DND-41 (cell line): ENCODE data around the gene TSPAN19.

Source experiments
- ATAC-seq: fragments of 200-7000 bp; cut with Tn5 transposase; 3 replicates; pipeline ENCODE4 v1.9.1; 2021; ENCODE audit warnings: low read depth; ENCODE audit not compliant: insufficient read depth
- DNase-seq: peaks from one replicate; pipeline ENCODE4 v3.0.0-alpha.2; 2020
- H2AFZ ChIP-seq: 2 replicates; pipeline ENCODE4 v1.6.0; 2012; ENCODE audit warnings: low read depth, low read length
- H3K27ac ChIP-seq: 2 replicates; pipeline ENCODE4 v1.5.1; 2012; ENCODE audit warnings: low read length, inconsistent platforms
- H3K27me3 ChIP-seq: fragments of 200-600 bp; sonication (generic); 2 replicates; pipeline ENCODE4 v1.6.0; 2012; ENCODE audit warnings: low read length, mild to moderate bottlenecking, inconsistent platforms; ENCODE audit not compliant: insufficient read depth, poor library complexity
- H3K36me3 ChIP-seq: 2 replicates; pipeline ENCODE4 v1.5.1; 2012; ENCODE audit warnings: low read length, inconsistent platforms; ENCODE audit not compliant: insufficient read depth
- H3K4me1 ChIP-seq: 2 replicates; pipeline ENCODE4 v1.5.1; 2012; ENCODE audit warnings: mild to moderate bottlenecking, low read length; ENCODE audit not compliant: insufficient read depth
- H3K4me2 ChIP-seq: 2 replicates; pipeline ENCODE4 v1.6.0; 2012; ENCODE audit warnings: mild to moderate bottlenecking, moderate library complexity, low read length, inconsistent platforms; ENCODE audit not compliant: insufficient read depth
- H3K4me3 ChIP-seq, 2 experiments: fragments of 200-600 bp in 1 of 2; shearing (Covaris generic) in 1 of 2; 2 replicates each; pipeline ENCODE4 v1.5.1; 2012 to 2016; ENCODE audit warnings: inconsistent platforms in 2 of 2, low read length in 2 of 2, mild to moderate bottlenecking in 2 of 2, low read depth in 1 of 2, moderate library complexity in 1 of 2
- H3K79me2 ChIP-seq: 2 replicates; pipeline ENCODE4 v1.6.0; 2012; ENCODE audit warnings: low read length, inconsistent platforms; ENCODE audit not compliant: insufficient read depth
- H3K9ac ChIP-seq: 2 replicates; pipeline ENCODE4 v1.6.0; 2012; ENCODE audit warnings: low read depth, mild to moderate bottlenecking, inconsistent platforms, low read length, moderate library complexity
- H3K9me3 ChIP-seq: 2 replicates; pipeline ENCODE4 v1.5.1; 2012; ENCODE audit warnings: low read length, moderate library complexity, mild to moderate bottlenecking, inconsistent platforms; ENCODE audit not compliant: insufficient read depth, severe bottlenecking
- H4K20me1 ChIP-seq: 2 replicates; pipeline ENCODE4 v1.6.0; 2012; ENCODE audit warnings: low read length; ENCODE audit not compliant: insufficient read depth
- CTCF ChIP-seq: IDR thresholded peaks from 2 replicates; pipeline ENCODE4 v1.5.1; 2012; ENCODE audit warnings: borderline replicate concordance, low read length, moderate library complexity, mild to moderate bottlenecking; ENCODE audit not compliant: poor library complexity, severe bottlenecking; ENCODE audit errors: extremely low read depth
- EZH2 ChIP-seq: IDR thresholded peaks from 3 replicates; pipeline ENCODE4 v1.6.1; 2012; ENCODE audit warnings: borderline replicate concordance, low read depth, mild to moderate bottlenecking, moderate library complexity, low read length, inconsistent platforms; ENCODE audit not compliant: severe bottlenecking

Gene TSPAN19

GRCh38 chr12:85072826-85073225, 36.7 kb upstream of the TSPAN19 start:
- H3K27me3 ChIP-seq: no peaks in the 10 kb centered on the region
- no peaks in the 10 kb centered on the region for H4K20me1 ChIP-seq
- no peak overlapping the region for H2AFZ ChIP-seq
- H3K79me2 ChIP-seq: no peaks in the 10 kb centered on the region
- H3K36me3 ChIP-seq: no peaks in the 10 kb centered on the region
- H3K9ac ChIP-seq: no peak overlapping the region
- no peak overlapping the region for H3K4me3 ChIP-seq
- no peak overlapping the region for H3K4me2 ChIP-seq
- DNase-seq (no peak), ATAC-seq (no peak)
- H3K27ac ChIP-seq: no peak overlapping the region
- H3K4me1 ChIP-seq: no peaks in the 10 kb centered on the region
- TF ChIP-seq EZH2 (no peak), CTCF (no peak)
- H3K9me3 ChIP-seq: no peaks in the 10 kb centered on the region

GRCh38 chr12:85065837-85066482, 29.9 kb upstream of the TSPAN19 start:
- no peaks in the 10 kb centered on the region for H3K79me2 ChIP-seq
- no peak for TF ChIP-seq CTCF
- no peak for TF ChIP-seq EZH2
- DNase-seq (no peak), ATAC-seq (no peak)
- no peak overlapping the region for H3K4me2 ChIP-seq
- H3K4me3 ChIP-seq: no peak overlapping the region
- H3K27ac ChIP-seq: no peak overlapping the region
- no peaks in the 10 kb centered on the region for H3K27me3 ChIP-seq
- H3K9me3 ChIP-seq: no peaks in the 10 kb centered on the region
- no peak overlapping the region for H3K9ac ChIP-seq
- H2AFZ ChIP-seq: no peak overlapping the region
- H3K4me1 ChIP-seq: no peaks in the 10 kb centered on the region
- no peaks in the 10 kb centered on the region for H4K20me1 ChIP-seq
- no peaks in the 10 kb centered on the region for H3K36me3 ChIP-seq

- Histone ChIP-seq H3K79me2 (no peaks in the 10 kb centered on the region), H4K20me1 (no peaks in the 10 kb centered on the region), H3K27me3 (no peaks in the 10 kb centered on the region), H3K4me2 (no peak overlapping the region), H2AFZ (no peak overlapping the region), H3K27ac (no peak overlapping the region), H3K4me1 (no peaks in the 10 kb centered on the region), H3K4me3 (no peak overlapping the region), H3K9me3 (no peaks in the 10 kb centered on the region), H3K36me3 (no peaks in the 10 kb centered on the region), H3K9ac (no peak overlapping the region)
- no peak for ATAC-seq
- TF ChIP-seq EZH2 (no peak), CTCF (no peak)
- no peak for DNase-seq
Measured at GRCh38 chr12:85060916-85061315, 24.8 kb upstream of the TSPAN19 start.
